Osteoblast (primary cell): ENCODE results near the gene RASGEF1B. TPM values are rescaled to one million over a fixed set of nuclear protein-coding genes. Genes with fewer than 3 reads are reported as not detected.

Source experiments
- DNase-seq: peaks from one replicate; pipeline ENCODE4 v3.0.0; 2011; ENCODE audit warnings: low spot score, mixed read lengths; ENCODE audit not compliant: insufficient read length; ENCODE audit errors: missing footprints
- H2AFZ ChIP-seq: 2 replicates; pipeline ENCODE4 v1.6.0; 2011; ENCODE audit warnings: mild to moderate bottlenecking, low read length
- H3K27ac ChIP-seq: 2 replicates; pipeline ENCODE4 v1.5.1; 2011; ENCODE audit warnings: mild to moderate bottlenecking, low read depth, low read length, moderate library complexity
- H3K27me3 ChIP-seq: 2 replicates; pipeline ENCODE4 v1.6.0; 2012; ENCODE audit warnings: mild to moderate bottlenecking, control low read depth, inconsistent platforms, low read length, moderate library complexity; ENCODE audit not compliant: insufficient read depth
- H3K36me3 ChIP-seq: 2 replicates; pipeline ENCODE4 v1.5.1; 2011; ENCODE audit warnings: mild to moderate bottlenecking, low read length, control low read depth, moderate library complexity; ENCODE audit not compliant: insufficient read depth
- H3K4me1 ChIP-seq: 2 replicates; pipeline ENCODE4 v1.5.1; 2011; ENCODE audit warnings: mild to moderate bottlenecking, low read length, control low read depth, moderate library complexity; ENCODE audit not compliant: insufficient read depth
- H3K4me2 ChIP-seq: 2 replicates; pipeline ENCODE4 v1.6.0; 2011; ENCODE audit warnings: mild to moderate bottlenecking, low read length; ENCODE audit not compliant: insufficient read depth
- H3K4me3 ChIP-seq: fragments of 200-600 bp; sonication (generic); 3 replicates; pipeline ENCODE4 v1.5.1; 2012; ENCODE audit warnings: mild to moderate bottlenecking, low read length, inconsistent platforms; ENCODE audit not compliant: insufficient read depth
- H3K79me2 ChIP-seq: 2 replicates; pipeline ENCODE4 v1.6.0; 2012; ENCODE audit warnings: mild to moderate bottlenecking, low read length, control low read depth, inconsistent platforms; ENCODE audit not compliant: insufficient read depth
- H3K9me3 ChIP-seq: 2 replicates; pipeline ENCODE4 v1.5.1; 2011; ENCODE audit warnings: low read depth, low read length, control low read depth
- H4K20me1 ChIP-seq: 2 replicates; pipeline ENCODE4 v1.6.0; 2012; ENCODE audit warnings: mild to moderate bottlenecking, low read length, control low read depth; ENCODE audit not compliant: insufficient read depth
- total RNA-seq: library from RNA; depleted of rRNA; stranded (reverse); fragments of >200 nt; gene quantifications from 2 replicates; pipeline ENCODE4 v1.2.3, GENCODE V29; 2012
- TF ChIP-seq, protein P1 (sequence below): IDR thresholded peaks from 2 replicates; pipeline ENCODE4 v1.5.1; 2011; ENCODE audit warnings: mild to moderate bottlenecking, low read depth, low read length, moderate library complexity; ENCODE audit errors: extremely low read depth

The RASGEF1B gene
- total RNA-seq, 1 donor, result 5.8 TPM

DNA sequence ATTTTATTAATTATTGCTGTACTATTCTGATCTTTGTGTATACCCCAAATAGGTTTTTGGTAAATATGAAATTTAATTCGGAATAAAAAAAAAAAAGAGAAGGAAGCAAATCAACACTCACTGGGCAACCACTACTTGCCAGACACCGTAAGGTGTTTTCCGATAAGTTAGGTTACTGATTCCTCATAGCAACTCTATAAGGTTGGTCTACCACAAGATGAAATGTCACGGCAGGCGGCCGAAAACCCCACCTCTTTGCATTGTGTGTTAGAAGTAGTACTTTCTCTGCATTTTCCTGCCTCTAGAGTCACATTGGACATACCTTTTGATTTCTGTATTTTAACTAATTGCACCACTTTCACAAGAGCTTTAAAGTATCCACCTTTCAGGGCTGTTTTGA, 44.5 kb upstream of the RASGEF1B start:
- Histone ChIP-seq H3K27ac (no peak overlapping the region), H3K36me3 (no peaks in the 10 kb centered on the region), H4K20me1 (no peaks in the 10 kb centered on the region), H3K79me2 (no peaks in the 10 kb centered on the region), H3K4me3 (no peak overlapping the region), H2AFZ (no peak overlapping the region), H3K27me3 (no peaks in the 10 kb centered on the region), H3K9me3 (no peaks in the 10 kb centered on the region), H3K4me2 (no peak overlapping the region), H3K4me1 (no peaks in the 10 kb centered on the region)
- DNase-seq, result no peak
- TF ChIP-seq, protein P1, sequence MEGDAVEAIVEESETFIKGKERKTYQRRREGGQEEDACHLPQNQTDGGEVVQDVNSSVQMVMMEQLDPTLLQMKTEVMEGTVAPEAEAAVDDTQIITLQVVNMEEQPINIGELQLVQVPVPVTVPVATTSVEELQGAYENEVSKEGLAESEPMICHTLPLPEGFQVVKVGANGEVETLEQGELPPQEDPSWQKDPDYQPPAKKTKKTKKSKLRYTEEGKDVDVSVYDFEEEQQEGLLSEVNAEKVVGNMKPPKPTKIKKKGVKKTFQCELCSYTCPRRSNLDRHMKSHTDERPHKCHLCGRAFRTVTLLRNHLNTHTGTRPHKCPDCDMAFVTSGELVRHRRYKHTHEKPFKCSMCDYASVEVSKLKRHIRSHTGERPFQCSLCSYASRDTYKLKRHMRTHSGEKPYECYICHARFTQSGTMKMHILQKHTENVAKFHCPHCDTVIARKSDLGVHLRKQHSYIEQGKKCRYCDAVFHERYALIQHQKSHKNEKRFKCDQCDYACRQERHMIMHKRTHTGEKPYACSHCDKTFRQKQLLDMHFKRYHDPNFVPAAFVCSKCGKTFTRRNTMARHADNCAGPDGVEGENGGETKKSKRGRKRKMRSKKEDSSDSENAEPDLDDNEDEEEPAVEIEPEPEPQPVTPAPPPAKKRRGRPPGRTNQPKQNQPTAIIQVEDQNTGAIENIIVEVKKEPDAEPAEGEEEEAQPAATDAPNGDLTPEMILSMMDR, result no peak

DNA sequence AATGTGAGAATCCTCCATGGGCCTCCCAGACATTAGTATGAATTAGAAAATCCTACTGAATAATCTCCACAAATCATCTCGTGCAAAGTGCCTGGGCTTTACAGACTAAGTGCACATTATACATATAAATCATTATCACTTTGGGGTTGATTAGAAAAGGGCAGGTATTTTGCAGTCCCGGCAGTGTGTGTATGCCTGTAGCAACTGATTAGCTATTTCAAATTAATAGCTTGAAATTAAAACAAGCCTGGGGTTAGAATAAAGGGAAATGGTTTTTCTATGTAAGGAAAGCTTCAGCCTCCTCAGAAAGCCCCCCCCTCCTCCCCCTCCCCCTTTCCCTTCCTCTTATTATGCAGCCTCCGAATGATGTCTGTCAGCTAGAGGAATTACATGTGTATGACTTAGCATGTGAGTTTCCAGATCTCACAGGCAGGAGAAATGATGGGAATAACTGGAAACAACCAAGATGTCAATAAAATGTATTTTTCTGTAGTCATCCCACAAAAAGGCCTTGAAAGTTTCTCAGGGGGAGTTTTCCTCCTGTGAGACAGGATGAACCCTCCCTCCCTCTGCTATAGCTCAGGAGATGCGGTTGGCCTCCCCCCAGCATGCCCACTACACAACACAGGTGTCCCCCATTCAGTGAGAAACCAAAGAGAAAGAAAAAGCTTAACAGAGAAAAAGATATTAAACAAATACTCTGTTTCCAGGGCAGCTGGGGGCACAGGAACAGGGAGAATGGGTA, 41.2 kb upstream of the RASGEF1B start:
- TF ChIP-seq, protein P1, result no peak
- Histone ChIP-seq H3K9me3 (no peaks in the 10 kb centered on the region), H3K27me3 (no peaks in the 10 kb centered on the region), H3K27ac (no peak overlapping the region), H3K4me1 (no peaks in the 10 kb centered on the region), H3K4me3 (no peak overlapping the region), H3K79me2 (no peaks in the 10 kb centered on the region), H3K4me2 (no peak overlapping the region), H4K20me1 (no peaks in the 10 kb centered on the region), H3K36me3 (no peaks in the 10 kb centered on the region), H2AFZ (no peak overlapping the region)
- no peak for DNase-seq

DNA sequence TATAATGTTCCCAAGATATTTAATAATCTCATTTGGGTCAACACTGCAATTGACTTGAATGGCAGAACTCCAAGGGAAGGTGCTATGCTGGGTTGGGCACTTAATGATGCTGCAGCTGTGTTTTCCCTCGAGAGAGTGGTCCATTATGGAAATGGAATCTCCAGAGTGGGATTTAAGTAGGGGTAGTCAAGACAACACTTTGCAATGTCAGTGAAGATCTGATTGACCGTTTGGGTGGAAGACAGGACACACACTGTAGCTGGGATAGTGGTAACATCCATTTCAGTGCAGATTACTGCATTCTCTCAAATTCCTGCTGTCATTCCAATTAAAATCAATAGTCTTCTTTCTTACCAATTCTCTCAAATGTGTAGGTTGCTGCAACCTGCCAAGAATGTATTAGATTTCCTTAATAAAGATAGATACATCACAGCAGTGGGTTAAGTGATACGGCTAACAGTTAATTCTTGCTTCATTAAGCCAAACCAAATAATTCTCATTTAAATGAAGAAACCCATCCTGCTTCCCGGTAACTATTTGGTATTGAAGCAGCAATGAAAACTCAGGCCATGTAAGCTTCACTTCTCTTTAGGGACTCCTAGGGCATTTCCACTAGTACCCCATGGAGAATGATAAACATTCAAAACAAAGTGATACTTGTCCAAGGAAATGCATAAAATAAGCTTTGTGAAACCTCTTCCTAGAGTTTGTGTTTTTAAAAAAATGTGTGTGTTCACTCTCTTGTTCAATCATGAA, 40.5 kb upstream of the RASGEF1B start:
- Histone ChIP-seq H3K36me3 (no peaks in the 10 kb centered on the region), H3K27ac (no peak overlapping the region), H4K20me1 (no peaks in the 10 kb centered on the region), H3K4me1 (no peaks in the 10 kb centered on the region), H3K4me2 (no peak overlapping the region), H3K4me3 (no peak overlapping the region), H3K79me2 (no peaks in the 10 kb centered on the region), H2AFZ (no peak overlapping the region), H3K27me3 (no peaks in the 10 kb centered on the region), H3K9me3 (no peaks in the 10 kb centered on the region)
- TF ChIP-seq, protein P1, result no peak
- DNase-seq, result no peak

DNA sequence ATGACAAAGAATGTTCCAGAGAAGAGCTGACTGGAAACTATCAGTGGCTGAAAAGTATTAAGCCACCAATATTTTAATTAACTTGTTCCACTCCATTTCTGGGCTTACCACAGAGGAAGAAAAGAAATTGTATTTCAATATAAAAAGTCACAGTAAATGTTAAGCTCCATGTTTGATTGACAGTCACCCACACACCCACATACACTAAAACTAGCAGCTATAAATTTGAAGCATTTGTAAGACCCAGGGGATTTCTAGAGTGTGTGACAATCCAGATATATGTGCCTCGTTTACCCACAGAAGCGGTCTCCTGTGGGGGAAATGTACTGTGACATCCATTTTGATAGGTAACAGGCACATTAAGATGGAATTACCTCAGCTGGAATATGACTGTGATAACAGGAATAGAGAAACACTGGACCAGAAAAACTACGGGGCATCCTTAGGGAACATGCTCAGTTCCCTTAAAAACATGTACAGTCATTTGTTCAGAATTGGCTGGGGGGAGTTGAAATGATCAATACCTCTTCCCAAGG, 39.0 kb upstream of the RASGEF1B start:
- H3K27ac ChIP-seq, result no peak overlapping the region
- no peaks in the 10 kb centered on the region for H3K9me3 ChIP-seq
- no peaks in the 10 kb centered on the region for H3K79me2 ChIP-seq
- no peaks in the 10 kb centered on the region for H3K27me3 ChIP-seq
- H3K4me3 ChIP-seq, result no peak overlapping the region
- no peak overlapping the region for H2AFZ ChIP-seq
- TF ChIP-seq, protein P1, result no peak
- H3K4me1 ChIP-seq, result no peaks in the 10 kb centered on the region
- H4K20me1 ChIP-seq, result no peaks in the 10 kb centered on the region
- no peaks in the 10 kb centered on the region for H3K36me3 ChIP-seq
- DNase-seq, result no peak
- H3K4me2 ChIP-seq, result no peak overlapping the region
